Naive thymus-derived CD8-positive, alpha-beta T cell (primary cell): ENCODE data around the gene PROSER3. TPM values are rescaled to one million over a fixed set of nuclear protein-coding genes. Genes with fewer than 3 reads are reported as not detected.

Source experiments
- ATAC-seq, 2 donors: fragments of 150-1000 bp; cut with Tn5 transposase in 1 of 2; sonication (Bioruptor Pico), chemical (Tn5 transposase) in 1 of 2; 1 replicate in 1 of 2; 2 replicates in 1 of 2; pipeline ENCODE4 v1.10.0; 2021; ENCODE audit warnings: mild to moderate bottlenecking in 2 of 2, moderate library complexity in 2 of 2
- POLR2A ChIA-PET: fragments of 350-600 bp; sonication (Branson Sonifier 250); formaldehyde crosslinking; loops from one replicate; lab custom pipeline; 2021; ENCODE audit warnings: antibody characterized with exemption; lab: Charles Lee
- DNase-seq, 10 donors: peaks; one replicate each; pipeline versions ENCODE4 v3.0.0 to v3.0.0-alpha.2; 2020 to 2022
- H3K27ac Mint-ChIP-seq, 10 donors: one replicate each; pipeline ENCODE4 v1.8.0; 2020 to 2022; ENCODE audit warnings: mild to moderate bottlenecking in 10 of 10, mixed read lengths in 10 of 10, moderate library complexity in 4 of 10, inconsistent platforms in 1 of 10
- H3K27me3 Mint-ChIP-seq, 5 donors: one replicate each; pipeline ENCODE4 v1.8.0; 2021 to 2022; ENCODE audit warnings: mixed read lengths in 5 of 5
- H3K36me3 Mint-ChIP-seq, 3 donors: one replicate each; pipeline ENCODE4 v1.8.0; 2020 to 2022; ENCODE audit warnings: mixed read lengths in 3 of 3, mild to moderate bottlenecking in 2 of 3, inconsistent platforms in 1 of 3
- H3K4me1 Mint-ChIP-seq, 4 donors: one replicate each; pipeline ENCODE4 v1.8.0; 2021 to 2022; ENCODE audit warnings: mixed read lengths in 4 of 4
- H3K4me3 Mint-ChIP-seq, 10 donors: one replicate each; pipeline ENCODE4 v1.8.0; 2020 to 2022; ENCODE audit warnings: mild to moderate bottlenecking in 10 of 10, mixed read lengths in 10 of 10, moderate library complexity in 6 of 10, inconsistent platforms in 1 of 10
- H3K9me3 Mint-ChIP-seq, 9 donors: one replicate each; pipeline ENCODE4 v1.8.0; 2020 to 2022; ENCODE audit warnings: mixed read lengths in 9 of 9, mild to moderate bottlenecking in 3 of 9, inconsistent platforms in 1 of 9, moderate library complexity in 1 of 9
- polyA plus RNA-seq, 3 donors: library from polyadenylated mRNA; unstranded; fragments of 300-500 nt; fragmentation: Illumina TruSeq; gene quantifications; one replicate each; pipeline ENCODE4 v1.2.3, GENCODE V29; 2021
- total RNA-seq, 8 experiments: library from RNA in 2 of 8; stranded (reverse) in 2 of 8; gene quantifications; one replicate each; pipeline ENCODE4 v1.2.3 and lab custom pipeline; 2021 to 2026

Gene PROSER3
- total and polyA plus RNA-seq, 5 experiments from 2014 or later = 3.4 to 43.5 (median 7.4) TPM

GRCh38 chr19:35733180-35734125, 24.5 kb upstream of the PROSER3 start:
- POLR2A ChIA-PET = interaction anchor here (1.1 kb wide), 2 partner anchors 12 to 121 kb away, joined by 3 to 5 read pairs; partner anchors contain the start of genes HAUS5, PSENEN and U2AF1L4
- ATAC-seq (no peak), DNase-seq (no peak)
- no peaks in the 10 kb centered on the region for H3K9me3 Mint-ChIP-seq
- no peak overlapping the region for H3K4me3 Mint-ChIP-seq
- H3K27ac Mint-ChIP-seq = peak overlapping the region in 8 of 10 donors; percentile 20 to 83 (median 63)
- peaks cover 7 to 32% (median 24%) of the 10 kb centered on the region in 4 donors for H3K4me1 Mint-ChIP-seq
- no peaks in the 10 kb centered on the region for H3K27me3 Mint-ChIP-seq
- peaks cover 0 to 64% (median 11%) of the 10 kb centered on the region in 3 donors for H3K36me3 Mint-ChIP-seq

DNA sequence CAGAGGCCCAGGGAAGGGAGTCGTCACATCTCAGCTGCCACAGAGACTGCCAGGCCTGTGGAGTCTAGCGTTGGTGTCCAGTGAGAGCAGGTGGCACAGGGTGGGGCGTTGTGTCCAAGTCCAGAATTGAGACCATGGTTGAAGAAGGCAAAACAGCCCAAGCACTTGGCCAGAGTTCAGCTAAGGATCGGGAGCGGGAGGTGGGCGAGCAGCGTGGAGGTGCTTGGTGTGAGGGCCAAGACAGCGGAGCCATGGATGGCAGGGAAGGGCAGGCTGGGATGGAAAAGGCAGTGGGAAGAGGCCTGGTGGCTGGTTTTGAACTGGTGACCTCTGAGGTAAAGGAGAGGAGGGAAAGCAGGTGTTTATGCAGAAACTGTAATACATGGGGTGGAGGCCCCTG, 23.7 kb upstream of the PROSER3 start:
- DNase-seq (no peak), ATAC-seq (no peak)
- peak overlapping the region in 8 of 10 donors; percentile 20 to 89 (median 74) for H3K27ac Mint-ChIP-seq
- H3K9me3 Mint-ChIP-seq = no peaks in the 10 kb centered on the region
- H3K4me1 Mint-ChIP-seq = peaks cover 11 to 36% (median 28%) of the 10 kb centered on the region in 4 donors
- H3K4me3 Mint-ChIP-seq = no peak overlapping the region
- H3K27me3 Mint-ChIP-seq = no peaks in the 10 kb centered on the region
- peaks cover 0 to 61% (median 6%) of the 10 kb centered on the region in 3 donors for H3K36me3 Mint-ChIP-seq
- POLR2A ChIA-PET = interaction anchor here (1.1 kb wide), 2 partner anchors 11 to 121 kb away, joined by 3 to 5 read pairs; partner anchors contain the start of genes HAUS5, PSENEN and U2AF1L4

DNA sequence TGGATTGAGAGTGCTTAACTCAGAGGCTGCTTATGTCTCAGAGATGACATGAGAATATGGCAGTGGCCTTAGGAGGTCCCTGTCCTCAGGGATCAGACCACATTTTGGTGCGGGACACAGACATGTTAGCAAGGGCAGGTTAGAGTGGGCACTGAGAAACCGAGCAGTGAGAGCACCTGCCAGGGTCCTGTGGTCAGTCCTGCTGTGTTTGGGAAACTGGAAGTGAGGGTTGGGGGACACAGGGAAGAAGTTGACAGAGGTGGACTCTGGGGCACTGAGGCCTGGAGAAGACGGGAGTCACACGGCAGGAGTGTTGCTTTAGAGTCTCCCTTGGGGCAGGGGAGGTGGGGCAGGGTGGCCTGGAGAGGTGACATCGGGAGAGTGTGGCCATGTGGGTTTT, 23.1 kb upstream of the PROSER3 start:
- Mint-ChIP-seq H3K4me1 (peaks cover 17 to 41% (median 31%) of the 10 kb centered on the region in 4 donors), H3K4me3 (no peak overlapping the region), H3K27me3 (no peaks in the 10 kb centered on the region), H3K9me3 (no peaks in the 10 kb centered on the region), H3K36me3 (peaks cover 0 to 55% (median 5%) of the 10 kb centered on the region in 3 donors), H3K27ac (peak overlapping the region in 4 of 10 donors; percentile 53 to 89 (median 77))
- POLR2A ChIA-PET = interaction anchor here (1.7 kb wide), 1 partner anchor 33 kb away, joined by 4 read pairs; no protein-coding TSS in a partner anchor
- DNase-seq (no peak), ATAC-seq (no peak)

DNA sequence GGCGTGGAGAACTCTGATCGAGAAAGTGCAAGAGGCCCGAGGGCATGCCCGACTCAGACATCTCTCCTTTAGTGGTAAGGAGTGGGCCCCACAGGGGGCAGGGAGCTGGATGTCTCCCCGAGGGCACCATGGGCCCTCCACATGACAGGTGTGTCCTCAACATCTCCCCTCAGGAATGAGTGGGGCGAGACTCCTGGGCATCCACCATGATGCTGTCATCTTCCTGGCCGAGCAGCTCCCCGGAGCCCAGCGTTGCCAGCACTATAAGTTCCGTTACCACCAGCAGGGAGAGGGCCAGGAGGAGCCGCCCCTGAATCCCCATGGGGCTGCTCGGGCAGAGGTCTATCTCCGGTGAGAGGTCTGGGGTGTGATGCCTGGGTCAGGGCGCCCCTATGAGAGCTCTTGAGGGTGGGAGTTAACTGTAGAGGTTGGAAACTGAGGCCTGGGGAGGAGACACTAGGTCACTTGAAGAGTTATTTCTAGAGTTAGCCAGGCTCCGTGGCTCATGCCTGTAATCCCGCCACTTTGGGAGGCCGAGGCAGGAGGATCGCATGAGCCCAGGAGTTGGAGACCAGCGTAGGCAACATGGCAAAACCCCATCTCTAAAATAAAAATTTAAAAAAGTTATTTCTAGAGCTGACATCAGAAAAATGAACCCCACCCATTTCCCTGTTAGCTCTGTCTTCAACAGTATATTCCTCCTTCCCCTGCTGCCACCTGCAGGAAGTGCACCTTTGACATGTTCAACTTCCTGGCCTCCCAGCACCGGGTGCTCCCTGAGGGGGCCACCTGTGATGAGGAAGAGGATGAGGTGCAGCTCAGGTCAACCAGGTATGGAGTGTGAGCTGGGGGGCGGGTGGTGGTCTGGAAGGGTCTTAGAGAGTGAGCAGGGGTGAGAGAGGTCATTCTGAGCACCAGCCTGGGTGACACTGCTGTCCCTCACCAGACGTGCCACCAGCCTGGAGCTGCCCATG, 20.8 kb upstream of the PROSER3 start:
- H3K27ac Mint-ChIP-seq = peak overlapping the region in 8 of 10 donors; percentile 24 to 89 (median 82)
- POLR2A ChIA-PET = interaction anchor here (0.6 to 1.6 kb wide), 7 partner anchors 10 to 219 kb away, joined by 3 to 5 read pairs (median 4); partner anchors contain the start of gene LIN37
- H3K9me3 Mint-ChIP-seq = no peaks in the 10 kb centered on the region

DNA sequence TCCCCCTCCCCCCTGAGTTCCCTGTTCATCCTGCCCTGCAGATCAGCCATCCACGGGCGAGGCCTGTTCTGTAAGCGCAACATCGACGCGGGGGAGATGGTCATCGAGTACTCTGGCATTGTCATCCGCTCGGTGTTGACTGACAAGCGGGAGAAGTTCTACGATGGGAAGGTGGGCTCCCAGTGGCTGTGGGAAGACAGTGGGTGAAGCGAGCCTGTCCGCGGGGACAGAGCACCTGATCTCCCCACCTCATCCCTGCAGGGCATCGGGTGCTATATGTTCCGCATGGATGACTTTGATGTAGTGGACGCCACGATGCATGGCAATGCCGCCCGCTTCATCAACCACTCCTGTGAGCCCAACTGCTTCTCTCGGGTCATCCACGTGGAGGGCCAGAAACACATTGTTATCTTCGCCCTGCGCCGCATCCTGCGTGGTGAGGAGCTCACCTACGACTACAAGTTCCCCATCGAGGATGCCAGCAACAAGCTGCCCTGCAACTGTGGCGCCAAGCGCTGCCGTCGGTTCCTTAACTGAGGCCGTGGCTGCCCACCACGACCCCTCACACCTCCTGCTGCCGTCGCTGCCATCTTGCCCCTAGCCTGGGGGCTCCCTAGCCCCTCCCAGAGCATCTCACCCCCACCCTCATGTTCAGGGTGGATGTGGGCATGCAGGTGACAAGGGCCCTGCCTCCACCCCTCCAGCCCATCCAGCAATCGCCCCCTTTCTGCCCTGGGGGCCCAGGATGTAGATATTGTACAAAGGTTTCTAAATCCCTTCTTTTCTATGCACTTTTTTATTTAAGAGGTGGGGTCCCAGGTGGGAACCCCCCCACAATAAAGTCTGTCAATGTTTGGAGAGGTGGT, 19.7 kb upstream of the PROSER3 start:
- Mint-ChIP-seq H3K9me3 (no peaks in the 10 kb centered on the region), H3K4me1 (peaks cover 32 to 61% (median 49%) of the 10 kb centered on the region in 4 donors), H3K27me3 (no peaks in the 10 kb centered on the region), H3K36me3 (peaks cover 4 to 38% (median 5%) of the 10 kb centered on the region in 3 donors), H3K27ac (peak overlapping the region in 5 of 10 donors; percentile 38 to 80 (median 63)), H3K4me3 (peak overlapping the region in 7 of 10 donors; percentile 6 to 96 (median 26))
- POLR2A ChIA-PET = interaction anchor here (1.1 to 1.6 kb wide), 2 partner anchors 10 to 11 kb away, joined by 4 to 5 read pairs; partner anchors contain the start of gene LIN37
- no peak for DNase-seq
- ATAC-seq = no peak

More for the DNA sequence above, 20.8 kb upstream of the PROSER3 start:
- no peak for ATAC-seq
- Mint-ChIP-seq H3K4me3 (peak overlapping the region in 2 of 10 donors; percentile 55), H3K36me3 (peaks cover under 1 to 36% (median under 1%) of the 10 kb centered on the region in 3 donors), H3K4me1 (peaks cover 25 to 52% (median 40%) of the 10 kb centered on the region in 4 donors), H3K27me3 (no peaks in the 10 kb centered on the region)
- peak in 1 of 10 donors; percentile 27 for DNase-seq

DNA sequence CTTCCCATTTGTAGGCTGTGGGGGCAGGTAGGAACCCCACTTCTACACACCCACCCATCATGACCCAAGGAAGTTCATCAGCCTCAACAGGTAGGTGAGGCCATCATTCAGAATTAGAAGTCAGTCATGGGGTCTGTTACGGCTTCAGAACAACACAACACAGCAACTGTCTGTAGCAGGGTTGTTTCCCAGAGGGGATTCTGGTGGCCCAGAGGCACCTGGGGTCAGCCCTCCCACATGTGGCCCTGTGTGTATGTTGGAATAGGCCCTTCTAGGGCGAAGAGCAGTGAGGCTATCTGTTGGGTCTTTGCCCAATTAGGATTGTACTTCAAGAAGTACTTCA, 19.1 kb upstream of the PROSER3 start:
- H3K27me3 Mint-ChIP-seq = no peaks in the 10 kb centered on the region
- H3K4me1 Mint-ChIP-seq = peaks cover 32 to 63% (median 54%) of the 10 kb centered on the region in 4 donors
- no peak for ATAC-seq
- peak overlapping the region in 4 of 10 donors; percentile 55 to 80 (median 68) for H3K27ac Mint-ChIP-seq
- no peak for DNase-seq
- POLR2A ChIA-PET = interaction anchor here (2.6 kb wide), 1 partner anchor 19 kb away, joined by 26 read pairs; no protein-coding TSS in a partner anchor
- no peaks in the 10 kb centered on the region for H3K9me3 Mint-ChIP-seq
- peak overlapping the region in 8 of 10 donors; percentile 6 to 96 (median 57) for H3K4me3 Mint-ChIP-seq
- peaks cover 4 to 38% (median 5%) of the 10 kb centered on the region in 3 donors for H3K36me3 Mint-ChIP-seq

- peaks cover 29 to 63% (median 59%) of the 10 kb centered on the region in 4 donors for H3K4me1 Mint-ChIP-seq
- H3K4me3 Mint-ChIP-seq = peak overlapping the region; percentile 53 to 98 (median 94)
- POLR2A ChIA-PET = interaction anchor here (1.7 to 2.6 kb wide), 4 partner anchors 13 to 37 kb away, joined by 4 to 26 read pairs (median 5); no protein-coding TSS in a partner anchor
- DNase-seq (no peak), ATAC-seq (no peak)
- peak overlapping the region in 6 of 10 donors; percentile 5 to 99 (median 44) for H3K27ac Mint-ChIP-seq
- no peaks in the 10 kb centered on the region for H3K27me3 Mint-ChIP-seq
- no peaks in the 10 kb centered on the region for H3K9me3 Mint-ChIP-seq
- peaks cover 4 to 31% (median 5%) of the 10 kb centered on the region in 3 donors for H3K36me3 Mint-ChIP-seq
These were observed 18.5 kb upstream of the PROSER3 start for GRCh38 chr19:35739275-35740107.

- Mint-ChIP-seq H3K27me3 (no peaks in the 10 kb centered on the region), H3K4me3 (peak overlapping the region; percentile 91 to 99 (median 96)), H3K36me3 (peaks cover 4 to 27% (median 5%) of the 10 kb centered on the region in 3 donors), H3K9me3 (no peaks in the 10 kb centered on the region), H3K4me1 (peaks cover 30 to 63% (median 58%) of the 10 kb centered on the region in 4 donors), H3K27ac (peak overlapping the region in 4 of 10 donors; percentile 93 to 99 (median 96))
- ATAC-seq (peak in 1 of 2 donors; percentile 21), DNase-seq (no peak)
- POLR2A ChIA-PET = interaction anchor here (0.7 to 2.6 kb wide), 14 partner anchors 8 to 92 kb away, joined by 3 to 26 read pairs (median 4); partner anchors contain the start of genes COX6B1, HSPB6, KMT2B and LIN37
These were observed 17.9 kb upstream of the PROSER3 start for GRCh38 chr19:35740108-35740422.

GRCh38 chr19:35740423-35741202, 17.4 kb upstream of the PROSER3 start:
- POLR2A ChIA-PET = interaction anchor here (0.7 to 2.6 kb wide), 15 partner anchors 8 to 95 kb away, joined by 3 to 26 read pairs (median 4); partner anchors contain the start of genes COX6B1, HSPB6, KMT2B and LIN37
- peaks cover 29 to 66% (median 59%) of the 10 kb centered on the region in 4 donors for H3K4me1 Mint-ChIP-seq
- no peaks in the 10 kb centered on the region for H3K9me3 Mint-ChIP-seq
- ATAC-seq (peak; percentile 65 to 68), DNase-seq (peak; percentile 88 to 97 (median 94))
- H3K36me3 Mint-ChIP-seq = peaks cover 4 to 23% (median 5%) of the 10 kb centered on the region in 3 donors
- H3K27me3 Mint-ChIP-seq = no peaks in the 10 kb centered on the region
- peak overlapping the region; percentile 91 to 99 (median 96) for H3K4me3 Mint-ChIP-seq
- H3K27ac Mint-ChIP-seq = peak overlapping the region; percentile 88 to 99 (median 94)
